OCI-M2 (cell line): Measurements from ENCODE around the gene LEAP2.

Source experiments
- DNase-seq: peaks from one replicate; lab custom pipeline; 2025; ENCODE audit not compliant: unreplicated experiment; lab: John Stamatoyannopoulos, UW

Gene LEAP2

GRCh38 chr5:132873119-132873929, at the start of gene LEAP2:
TSS of gene LEAP2 (plus strand) at chr5:132873668. CDS start at chr5:132873695, 27 bp downstream.
- DNase-seq: no peak

GRCh38 chr5:132824426-132824825, 49.0 kb upstream of the LEAP2 start:
- DNase-seq: no peak

GRCh38 chr5:132825033-132825833, 48.2 kb upstream of the LEAP2 start:
- DNase-seq: no peak

GRCh38 chr5:132825834-132826391, 47.6 kb upstream of the LEAP2 start:
- no peak for DNase-seq

- DNase-seq: no peak
Observed at GRCh38 chr5:132826424-132827082, 46.9 kb upstream of the LEAP2 start.

GRCh38 chr5:132827943-132828673, 45.4 kb upstream of the LEAP2 start:
- no peak for DNase-seq

- no peak for DNase-seq
Observed at GRCh38 chr5:132828846-132829494, 44.5 kb upstream of the LEAP2 start.

GRCh38 chr5:132829742-132830435, 43.6 kb upstream of the LEAP2 start:
- no peak for DNase-seq

GRCh38 chr5:132830436-132831094, 42.9 kb upstream of the LEAP2 start, which contains the start of gene SHROOM1:
TSS of gene SHROOM1 (minus strand) at chr5:132830647. CDS start at chr5:132826140, 4,507 bp downstream.
- DNase-seq: no peak

GRCh38 chr5:132831095-132831860, 42.2 kb upstream of the LEAP2 start:
- no peak for DNase-seq

- no peak for DNase-seq
Observed at GRCh38 chr5:132832612-132833011, 40.9 kb upstream of the LEAP2 start.

GRCh38 chr5:132834057-132834456, 39.4 kb upstream of the LEAP2 start:
- DNase-seq: no peak

- no peak for DNase-seq
Observed at GRCh38 chr5:132836852-132837251, 36.6 kb upstream of the LEAP2 start.

GRCh38 chr5:132837868-132838267, 35.6 kb upstream of the LEAP2 start:
- no peak for DNase-seq

- no peak for DNase-seq
Observed at GRCh38 chr5:132838516-132839282, 34.8 kb upstream of the LEAP2 start.

- DNase-seq: no peak
Observed at GRCh38 chr5:132839426-132840301, 33.8 kb upstream of the LEAP2 start.
